CD14-positive monocyte (primary cell): ENCODE results near the gene OOSP2. TPM values are rescaled to one million over a fixed set of nuclear protein-coding genes. Genes with fewer than 3 reads are reported as not detected.
"Not testable (repeated sequence)": the region's sequence is repeated elsewhere in the genome, so short reads cannot be mapped to it uniquely, and the experiment has no call there.

Experiments used
- DNase-seq, 3 donors: peaks; one replicate each; pipeline ENCODE4 v3.0.0-alpha.2; 2011 to 2022
- H2AFZ ChIP-seq: 2 replicates; pipeline ENCODE4 v1.6.0; 2012; ENCODE audit warnings: mild to moderate bottlenecking, low read depth, low read length, inconsistent platforms; ENCODE audit not compliant: insufficient read depth, poor library complexity, severe bottlenecking
- H3K27ac ChIP-seq, 2 donors: 1 replicate in 1 of 2; 2 replicates in 1 of 2; pipeline ENCODE4 v1.5.1; 2012 to 2013; ENCODE audit warnings: low read length in 2 of 2, control low read depth in 1 of 2, inconsistent platforms in 1 of 2, low read depth in 1 of 2, mild to moderate bottlenecking in 1 of 2
- H3K27me3 ChIP-seq, 2 donors: one replicate each; pipeline versions ENCODE4 v1.6.0 to v1.6.1; 2011 to 2013; ENCODE audit warnings: low read length in 2 of 2; ENCODE audit not compliant: control insufficient read depth in 2 of 2, insufficient read depth in 2 of 2
- H3K36me3 ChIP-seq, 2 donors: replicated peaks in 1 of 2; 1 replicate in 1 of 2; 2 replicates in 1 of 2; pipeline versions ENCODE4 v1.5.1 to v1.6.1; 2012 to 2013; ENCODE audit warnings: low read length in 2 of 2, control low read depth in 1 of 2, inconsistent platforms in 1 of 2, mild to moderate bottlenecking in 1 of 2; ENCODE audit not compliant: insufficient read depth in 2 of 2, control insufficient read depth in 1 of 2
- H3K4me1 ChIP-seq, 2 donors: 1 replicate in 1 of 2; 2 replicates in 1 of 2; pipeline versions ENCODE4 v1.5.1 to v1.6.1; 2012 to 2013; ENCODE audit warnings: low read length in 2 of 2, control low read depth in 1 of 2, inconsistent platforms in 1 of 2, mild to moderate bottlenecking in 1 of 2, moderate library complexity in 1 of 2; ENCODE audit not compliant: insufficient read depth in 2 of 2, control insufficient read depth in 1 of 2
- H3K4me2 ChIP-seq: replicated peaks from 2 replicates; pipeline ENCODE3; 2012; ENCODE audit warnings: low read length, moderate library complexity, mild to moderate bottlenecking; ENCODE audit not compliant: poor library complexity, severe bottlenecking; ENCODE audit errors: extremely low read depth
- H3K4me3 ChIP-seq, 3 experiments: fragments of 200-600 bp in 1 of 3; sonication (generic) in 1 of 3; replicated peaks in 1 of 3; 1 replicate in 2 of 3; 2 replicates in 1 of 3; pipeline ENCODE4 v1.5.1; 2011 to 2013; ENCODE audit warnings: low read length in 3 of 3, mild to moderate bottlenecking in 3 of 3, control low read depth in 2 of 3, low read depth in 2 of 3, inconsistent platforms in 1 of 3, moderate library complexity in 1 of 3
- H3K79me2 ChIP-seq: 2 replicates; pipeline ENCODE4 v1.6.0; 2012; ENCODE audit warnings: mild to moderate bottlenecking, control low read depth, inconsistent platforms, low read length, moderate library complexity; ENCODE audit not compliant: insufficient read depth
- H3K9ac ChIP-seq: 2 replicates; pipeline ENCODE4 v1.6.0; 2017; ENCODE audit warnings: low read length, mild to moderate bottlenecking; ENCODE audit not compliant: insufficient read depth, poor library complexity, severe bottlenecking
- H3K9me3 ChIP-seq, 2 donors: replicated peaks in 1 of 2; 1 replicate in 1 of 2; 2 replicates in 1 of 2; pipeline versions ENCODE4 v1.5.1 to v1.6.1; 2012 to 2013; ENCODE audit warnings: low read length in 2 of 2, control low read depth in 1 of 2; ENCODE audit not compliant: control insufficient read depth in 1 of 2, insufficient read depth in 1 of 2
- H4K20me1 ChIP-seq: 2 replicates; pipeline ENCODE4 v1.6.0; 2012; ENCODE audit warnings: mild to moderate bottlenecking, low read length, control low read depth, moderate library complexity; ENCODE audit not compliant: insufficient read depth
- H3K27ac Mint-ChIP-seq, 7 donors: one replicate each; pipeline ENCODE4 v1.8.0; 2020; ENCODE audit warnings: mild to moderate bottlenecking in 7 of 7, mixed read lengths in 7 of 7, moderate library complexity in 6 of 7, inconsistent platforms in 2 of 7
- H3K27me3 Mint-ChIP-seq, 3 donors: one replicate each; pipeline ENCODE4 v1.8.0; 2021 to 2022; ENCODE audit warnings: low read depth in 3 of 3, mild to moderate bottlenecking in 3 of 3, mixed read lengths in 3 of 3, moderate library complexity in 3 of 3, inconsistent platforms in 1 of 3
- H3K36me3 Mint-ChIP-seq, 2 donors: one replicate each; pipeline ENCODE4 v1.8.0; 2020; ENCODE audit warnings: mixed read lengths in 2 of 2, inconsistent platforms in 1 of 2, mild to moderate bottlenecking in 1 of 2
- H3K4me1 Mint-ChIP-seq: one replicate; pipeline ENCODE4 v1.8.0; 2020; ENCODE audit warnings: mild to moderate bottlenecking, mixed read lengths
- H3K4me3 Mint-ChIP-seq, 2 donors: one replicate each; pipeline ENCODE4 v1.8.0; 2020; ENCODE audit warnings: mild to moderate bottlenecking in 2 of 2, mixed read lengths in 2 of 2, moderate library complexity in 1 of 2
- H3K9me3 Mint-ChIP-seq, 7 donors: one replicate each; pipeline ENCODE4 v1.8.0; 2020 to 2022; ENCODE audit warnings: mixed read lengths in 7 of 7, mild to moderate bottlenecking in 6 of 7, moderate library complexity in 6 of 7, inconsistent platforms in 2 of 7
- WGBS: methylation state at CpG from one replicate; pipeline ENCODE4 v1.1.5; 2013; ENCODE audit warnings: missing lambda C conversion rate; ENCODE audit not compliant: insufficient coverage; 5-methylcytosine and 5-hydroxymethylcytosine counted together
- intact Hi-C, 2 donors: fragments of 100-400 bp; cut with micrococcal nuclease; formaldehyde crosslinking; loops; one replicate each; pipeline versions ENCODE4 v1.15.0 to v1.15.1; 2023
- polyA plus RNA-seq, 3 donors: library from polyadenylated mRNA; depleted of rRNA in 1 of 3; unstranded in 2 of 3; stranded (reverse) in 1 of 3; fragments of 300-500 nt in 2 of 3; fragments of >200 nt in 1 of 3; fragmentation: Illumina TruSeq in 2 of 3; gene quantifications; 1 replicate in 2 of 3; 2 replicates in 1 of 3; pipeline ENCODE4 v1.2.3, GENCODE V29; 2012 to 2021
- TF ChIP-seq, protein P1 (sequence below): fragments of 200-600 bp; IDR thresholded peaks from one replicate; pipeline ENCODE4 v1.8.0; 2022; ENCODE audit warnings: antibody characterized with exemption, mild to moderate bottlenecking

Gene OOSP2
- polyA plus RNA-seq, 3 donors = not detected

DNA sequence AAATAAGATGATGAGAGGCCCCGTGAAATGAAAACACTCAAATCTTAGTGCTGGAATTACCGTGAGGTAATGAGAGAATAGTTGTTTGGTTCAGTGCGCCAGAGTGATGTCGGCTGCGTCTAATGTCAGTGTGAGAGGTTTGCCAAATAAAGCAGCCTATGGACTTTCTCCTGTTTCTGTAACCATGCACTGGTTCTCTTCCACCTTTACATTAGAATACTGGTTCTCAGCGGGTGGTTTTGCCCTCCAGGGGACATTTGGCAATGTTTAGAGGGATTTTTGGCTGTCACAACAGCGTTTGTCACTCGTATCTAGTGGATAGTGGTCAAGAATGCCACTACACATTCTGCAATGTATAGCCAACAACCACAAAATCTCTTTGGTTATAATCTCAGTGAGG, 22.2 kb upstream of the OOSP2 start:
- Histone ChIP-seq H3K4me3 (no peak overlapping the region), H3K9me3 (peaks cover 0 to 10% of the 10 kb centered on the region in 2 donors), H3K79me2 (no peaks in the 10 kb centered on the region), H2AFZ (no peak overlapping the region), H3K27me3 (no peaks in the 10 kb centered on the region), H3K4me1 (no peaks in the 10 kb centered on the region), H3K36me3 (no peaks in the 10 kb centered on the region), H4K20me1 (no peaks in the 10 kb centered on the region), H3K27ac (no peak overlapping the region), H3K9ac (no peak overlapping the region), H3K4me2 (no peak overlapping the region)
- H3K27me3 Mint-ChIP-seq = peaks cover 0 to 3% (median 0%) of the 10 kb centered on the region in 3 donors
- H3K36me3 Mint-ChIP-seq = peaks cover 0 to 4% of the 10 kb centered on the region in 2 donors
- H3K9me3 Mint-ChIP-seq = peaks cover 0 to 13% (median 4%) of the 10 kb centered on the region in 7 donors
- no peak overlapping the region for H3K27ac Mint-ChIP-seq
- peaks cover 2% of the 10 kb centered on the region for H3K4me1 Mint-ChIP-seq
- H3K4me3 Mint-ChIP-seq = no peak overlapping the region
- intact Hi-C loops = no loop called here
- TF ChIP-seq, protein P1, sequence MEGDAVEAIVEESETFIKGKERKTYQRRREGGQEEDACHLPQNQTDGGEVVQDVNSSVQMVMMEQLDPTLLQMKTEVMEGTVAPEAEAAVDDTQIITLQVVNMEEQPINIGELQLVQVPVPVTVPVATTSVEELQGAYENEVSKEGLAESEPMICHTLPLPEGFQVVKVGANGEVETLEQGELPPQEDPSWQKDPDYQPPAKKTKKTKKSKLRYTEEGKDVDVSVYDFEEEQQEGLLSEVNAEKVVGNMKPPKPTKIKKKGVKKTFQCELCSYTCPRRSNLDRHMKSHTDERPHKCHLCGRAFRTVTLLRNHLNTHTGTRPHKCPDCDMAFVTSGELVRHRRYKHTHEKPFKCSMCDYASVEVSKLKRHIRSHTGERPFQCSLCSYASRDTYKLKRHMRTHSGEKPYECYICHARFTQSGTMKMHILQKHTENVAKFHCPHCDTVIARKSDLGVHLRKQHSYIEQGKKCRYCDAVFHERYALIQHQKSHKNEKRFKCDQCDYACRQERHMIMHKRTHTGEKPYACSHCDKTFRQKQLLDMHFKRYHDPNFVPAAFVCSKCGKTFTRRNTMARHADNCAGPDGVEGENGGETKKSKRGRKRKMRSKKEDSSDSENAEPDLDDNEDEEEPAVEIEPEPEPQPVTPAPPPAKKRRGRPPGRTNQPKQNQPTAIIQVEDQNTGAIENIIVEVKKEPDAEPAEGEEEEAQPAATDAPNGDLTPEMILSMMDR = no peak
- no peak for DNase-seq
- WGBS = 100% methylated on average over 2 of the region's 8 CpGs

GRCh38 chr11:60020376-60020775, 19.8 kb upstream of the OOSP2 start:
- H4K20me1 ChIP-seq, intact Hi-C loops, H3K4me3 ChIP-seq, H3K36me3 Mint-ChIP-seq, H2AFZ ChIP-seq, DNase-seq, H3K4me2 ChIP-seq, H3K27me3 Mint-ChIP-seq, H3K27ac ChIP-seq, H3K36me3 ChIP-seq, H3K79me2 ChIP-seq, H3K4me1 ChIP-seq, H3K4me3 Mint-ChIP-seq, H3K27ac Mint-ChIP-seq, H3K4me1 Mint-ChIP-seq, H3K27me3 ChIP-seq, H3K9ac ChIP-seq: not testable (repeated sequence)
- WGBS = 97% methylated on average over 19 of the region's 27 CpGs
- peaks cover 0 to 13% (median 4%) of the 10 kb centered on the region in 7 donors for H3K9me3 Mint-ChIP-seq
- H3K9me3 ChIP-seq = peaks cover 0 to 10% of the 10 kb centered on the region in 2 donors
